ENCODE measurements around the gene RRP36. TPM values are rescaled to one million over a fixed set of nuclear protein-coding genes. Genes with fewer than 3 reads are reported as not detected.
A peak's percentile ranks its signal among the peaks of the same experiment; 100 is the strongest.

RRP36 gene
- total and polyA plus RNA-seq, 2 experiments from 2014 or later = 72.5 to 83.2 TPM

DNA sequence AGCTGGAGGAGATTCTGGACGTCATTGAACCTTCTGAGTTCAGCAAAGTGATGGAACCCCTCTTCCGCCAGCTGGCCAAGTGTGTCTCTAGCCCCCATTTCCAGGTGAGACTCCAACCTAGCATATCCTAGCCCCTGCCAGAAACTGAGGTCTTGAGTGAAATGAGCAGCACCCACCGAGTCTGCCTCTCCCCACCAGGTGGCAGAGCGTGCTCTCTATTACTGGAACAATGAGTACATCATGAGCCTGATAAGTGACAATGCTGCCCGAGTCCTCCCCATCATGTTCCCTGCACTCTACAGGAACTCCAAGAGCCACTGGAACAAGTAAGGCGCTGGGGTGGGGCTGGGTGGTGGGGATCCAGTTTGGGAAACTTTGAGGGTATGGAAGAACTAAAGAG is 12.3 kb upstream of the RRP36 start:
- Histone ChIP-seq H3K4me3 (no peak overlapping the region), H3K36me3 (replicated peaks; ENCODE audit: insufficient read depth, low read depth) (no peaks in the 10 kb centered on the region), H4K20me1 (ENCODE audit: insufficient read depth, poor library complexity, severe bottlenecking) (no peaks in the 10 kb centered on the region), H3K27ac (no peak overlapping the region), H3K79me2 (peaks cover 13% of the 10 kb centered on the region), H3K4me1 (ENCODE audit: insufficient read depth) (peaks cover 2% of the 10 kb centered on the region), H3K9me2 (replicated peaks; ENCODE audit: insufficient read depth) (no peaks in the 10 kb centered on the region), H2AFZ (no peak overlapping the region), H3K27me3 (no peaks in the 10 kb centered on the region), H3K4me2 (no peak overlapping the region), H3K9me3 (ENCODE audit: low read depth) (no peaks in the 10 kb centered on the region)
- peak; percentile 63 for DNase-seq (ENCODE audit: low spot score)
- 64% methylated on average over 6 of the region's 6 CpGs for WGBS (ENCODE audit: low lambda C conversion rate, missing lambda C conversion rate)
- TF ChIP-seq EZH2phosphoT487 (IDR thresholded peaks at IDR 0.05; ENCODE audit: low read depth, severe bottlenecking, unreplicated experiment) (no peak), CTCF (IDR thresholded peaks at IDR 0.05; ENCODE audit: poor library complexity) (peak; percentile 49), EZH2 (IDR thresholded peaks at IDR 0.05; ENCODE audit: borderline replicate concordance) (no peak)

DNA sequence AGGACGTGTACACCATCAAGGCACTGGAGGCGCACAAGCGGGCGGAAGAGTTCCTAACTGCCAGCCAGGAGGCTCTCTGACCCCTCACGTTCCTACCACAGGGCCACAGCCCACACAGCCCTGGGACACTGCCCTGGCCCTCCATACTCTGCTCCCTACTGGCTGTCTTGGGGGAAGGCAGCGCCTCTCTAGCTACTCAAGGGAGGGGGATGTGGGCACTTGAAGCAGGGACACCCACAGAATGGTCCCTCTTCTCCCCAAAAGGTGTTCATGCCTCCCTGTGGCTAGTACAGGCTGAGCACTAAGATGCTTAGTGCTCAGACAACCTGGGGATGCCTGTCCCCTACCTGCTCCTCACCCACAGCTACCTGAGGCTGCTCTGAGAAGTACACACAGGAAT is 10.2 kb upstream of the RRP36 start:
- Histone ChIP-seq H3K79me2 (peaks cover 32% of the 10 kb centered on the region), H3K36me3 (replicated peaks; ENCODE audit: insufficient read depth, low read depth) (no peaks in the 10 kb centered on the region), H3K27me3 (no peaks in the 10 kb centered on the region), H3K4me3 (no peak overlapping the region), H3K9me2 (replicated peaks; ENCODE audit: insufficient read depth) (no peaks in the 10 kb centered on the region), H3K27ac (no peak overlapping the region), H3K4me1 (ENCODE audit: insufficient read depth) (peaks cover 8% of the 10 kb centered on the region), H2AFZ (no peak overlapping the region), H3K9me3 (ENCODE audit: low read depth) (no peaks in the 10 kb centered on the region), H3K4me2 (no peak overlapping the region), H4K20me1 (ENCODE audit: insufficient read depth, poor library complexity, severe bottlenecking) (no peaks in the 10 kb centered on the region)
- DNase-seq (ENCODE audit: low spot score) = no peak
- no peak for TF ChIP-seq EZH2phosphoT487 (IDR thresholded peaks at IDR 0.05; ENCODE audit: low read depth, severe bottlenecking, unreplicated experiment)
- TF ChIP-seq CTCF (IDR thresholded peaks at IDR 0.05; ENCODE audit: poor library complexity) = no peak
- TF ChIP-seq EZH2 (IDR thresholded peaks at IDR 0.05; ENCODE audit: borderline replicate concordance) = no peak
- 95% methylated on average over 6 of the region's 6 CpGs for WGBS (ENCODE audit: low lambda C conversion rate, missing lambda C conversion rate)

DNA sequence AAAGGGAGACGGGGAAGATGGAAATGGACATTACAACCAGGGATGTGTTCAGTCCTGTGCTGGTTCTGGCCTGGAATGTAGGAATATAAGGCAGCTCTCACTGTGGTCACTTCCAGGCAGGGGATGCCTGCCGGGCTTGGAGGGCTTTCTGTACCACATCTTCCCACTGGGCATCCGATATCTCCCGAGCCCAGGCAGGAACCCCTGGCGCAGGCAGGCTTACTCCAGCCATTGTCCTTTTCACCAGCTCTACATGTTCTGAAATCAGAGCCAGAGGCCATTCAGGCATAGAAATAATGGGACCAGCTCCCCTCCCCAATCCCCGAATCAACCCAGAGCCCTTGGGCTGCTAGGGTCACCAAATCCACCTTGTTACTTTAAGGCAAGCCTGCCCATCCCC is 9.1 kb upstream of the RRP36 start:
- H3K4me2 ChIP-seq = peak overlapping the region; percentile 95
- no peak overlapping the region for H3K4me3 ChIP-seq
- no peaks in the 10 kb centered on the region for H3K36me3 ChIP-seq (replicated peaks; ENCODE audit: insufficient read depth, low read depth)
- H2AFZ ChIP-seq = no peak overlapping the region
- DNase-seq (ENCODE audit: low spot score) = no peak
- peaks cover 44% of the 10 kb centered on the region for H3K79me2 ChIP-seq
- H3K27ac ChIP-seq = no peak overlapping the region
- H3K27me3 ChIP-seq = no peaks in the 10 kb centered on the region
- H3K9me2 ChIP-seq (replicated peaks; ENCODE audit: insufficient read depth) = no peaks in the 10 kb centered on the region
- WGBS (ENCODE audit: low lambda C conversion rate, missing lambda C conversion rate) = 95% methylated on average over 6 of the region's 6 CpGs
- peaks cover 8% of the 10 kb centered on the region for H3K4me1 ChIP-seq (ENCODE audit: insufficient read depth)
- no peaks in the 10 kb centered on the region for H3K9me3 ChIP-seq (ENCODE audit: low read depth)
- TF ChIP-seq EZH2 (IDR thresholded peaks at IDR 0.05; ENCODE audit: borderline replicate concordance) (no peak), EZH2phosphoT487 (IDR thresholded peaks at IDR 0.05; ENCODE audit: low read depth, severe bottlenecking, unreplicated experiment) (no peak), CTCF (IDR thresholded peaks at IDR 0.05; ENCODE audit: poor library complexity) (no peak)
- peaks cover 3% of the 10 kb centered on the region for H4K20me1 ChIP-seq (ENCODE audit: insufficient read depth, poor library complexity, severe bottlenecking)

Data from hepatocyte (in vitro differentiated cells).